Astrocyte (in vitro differentiated cells and primary cell): Measurements from ENCODE around the gene GRB10.

Experiments used
- CTCF ChIP-seq: IDR thresholded peaks from 2 replicates; pipeline ENCODE4 v1.5.1; 2011; ENCODE audit warnings: low read depth, mild to moderate bottlenecking, inconsistent platforms, low read length, moderate library complexity; ENCODE audit not compliant: insufficient read depth
- EZH2 ChIP-seq: IDR thresholded peaks from 2 replicates; pipeline ENCODE4 v1.6.1; 2012; ENCODE audit warnings: mild to moderate bottlenecking, low read length, inconsistent platforms; ENCODE audit not compliant: insufficient read depth

GRCh38 chr7:50803359-50804337, 21.0 kb upstream of the GRB10 start:
- no peak for TF ChIP-seq CTCF
- TF ChIP-seq EZH2: no peak
